Thyroid gland (tissue), 4 donors: ENCODE results near the gene ST7. TPM values are rescaled to one million over a fixed set of nuclear protein-coding genes. Genes with fewer than 3 reads are reported as not detected.

Experiments used
- DNase-seq, 2 donors: peaks; one replicate each; pipeline ENCODE4 v3.0.0-alpha.2; 2019
- H3K27ac ChIP-seq, 3 donors: fragments of 200-600 bp; sonication (generic); 1 replicate in 2 of 3; 2 replicates in 1 of 3; pipeline ENCODE4 v1.5.1; 2016 to 2019; ENCODE audit warnings: mild to moderate bottlenecking in 1 of 3, moderate library complexity in 1 of 3
- H3K27me3 ChIP-seq: fragments of 200-600 bp; sonication (generic); one replicate; pipeline ENCODE4 v1.5.1; 2019
- H3K36me3 ChIP-seq, 2 donors: fragments of 200-600 bp; sonication (generic); one replicate each; pipeline ENCODE4 v1.5.1; 2016 to 2019
- H3K4me1 ChIP-seq, 2 donors: fragments of 200-600 bp; sonication (generic); one replicate each; pipeline ENCODE4 v1.5.1; 2017 to 2019
- H3K4me3 ChIP-seq, 3 donors: fragments of 200-600 bp; sonication (generic); replicated peaks in 1 of 3; 1 replicate in 2 of 3; 2 replicates in 1 of 3; pipeline ENCODE4 v1.5.1; 2016; ENCODE audit warnings: mild to moderate bottlenecking in 1 of 3
- H3K9me3 ChIP-seq: fragments of 200-600 bp; sonication (generic); one replicate; pipeline ENCODE4 v1.5.1; 2017
- CTCF ChIP-seq, 6 experiments: fragments of 200-600 bp in 3 of 6; fragments of 450-650 bp in 3 of 6; sonication (generic) in 3 of 6; IDR thresholded peaks; one replicate each; pipeline ENCODE4 v1.5.1; 2016 to 2019; ENCODE audit warnings: antibody characterized with exemption in 6 of 6, mild to moderate bottlenecking in 2 of 6, inconsistent platforms in 1 of 6, moderate library complexity in 1 of 6
- POLR2A ChIP-seq, 2 donors: fragments of 450-650 bp; IDR thresholded peaks; one replicate each; pipeline ENCODE4 v1.6.1; 2017; ENCODE audit warnings: antibody characterized with exemption in 2 of 2, mild to moderate bottlenecking in 2 of 2, moderate library complexity in 1 of 2
- WGBS, 2 donors: methylation state at CpG; one replicate each; pipeline ENCODE4 v1.1.5; 2017; 5-methylcytosine and 5-hydroxymethylcytosine counted together
- intact Hi-C: fragments of 100-400 bp; cut with DNase I; formaldehyde crosslinking; loops from one replicate; pipeline ENCODE4 v1.15.1; 2023
- total RNA-seq, 4 donors: library from RNA; depleted of rRNA; stranded (reverse); fragments of >200 nt; gene quantifications; one replicate each; pipeline ENCODE4 v1.2.3, GENCODE V29; 2016

The ST7 gene
- total RNA-seq, 4 donors from 2014 or later, result 62.8 to 75.1 (median 66.7) TPM

DNA sequence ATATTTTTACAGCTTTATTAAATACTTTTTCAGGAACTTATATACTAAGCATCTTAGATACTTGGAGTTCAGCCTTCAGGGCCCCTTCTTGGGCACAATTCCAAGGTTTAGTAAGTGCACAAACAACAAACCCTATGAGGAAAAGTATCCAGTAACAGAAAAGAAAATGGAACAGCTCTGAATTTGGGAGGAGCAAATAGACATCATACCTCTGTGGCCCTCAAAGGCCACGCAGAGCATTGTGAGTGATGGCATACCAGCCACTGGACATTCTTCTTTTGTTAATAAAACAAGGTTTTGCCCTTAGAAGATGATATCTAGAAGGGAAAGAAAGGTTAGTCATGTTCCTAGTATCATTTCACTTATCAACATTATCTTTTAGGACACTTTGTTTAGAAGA lies 46.0 kb downstream of the ST7 start:
- Histone ChIP-seq H3K36me3 (no peaks in the 10 kb centered on the region), H3K9me3 (no peaks in the 10 kb centered on the region), H3K4me3 (no peak overlapping the region), H3K27ac (no peak overlapping the region), H3K4me1 (no peaks in the 10 kb centered on the region), H3K27me3 (no peaks in the 10 kb centered on the region)
- WGBS, 2 donors, result 98 to 100% methylated on average over 1 of the region's 1 CpG
- no peak for DNase-seq
- TF ChIP-seq CTCF (IDR thresholded peaks at IDR 0.05) (no peak), POLR2A (IDR thresholded peaks at IDR 0.05) (no peak)
- intact Hi-C loops, result no loop called here

GRCh38 chr7:117001283-117001682 lies 48.0 kb downstream of the ST7 start:
- H3K4me3 ChIP-seq, result no peak overlapping the region
- no peak for DNase-seq
- no peaks in the 10 kb centered on the region for H3K36me3 ChIP-seq
- intact Hi-C loops, result no loop called here
- H3K27me3 ChIP-seq, result no peaks in the 10 kb centered on the region
- no peaks in the 10 kb centered on the region for H3K9me3 ChIP-seq
- no peaks in the 10 kb centered on the region for H3K4me1 ChIP-seq
- no peak overlapping the region for H3K27ac ChIP-seq
- TF ChIP-seq POLR2A (IDR thresholded peaks at IDR 0.05) (no peak), CTCF (IDR thresholded peaks at IDR 0.05) (no peak)

- H3K4me3 ChIP-seq, result no peak overlapping the region
- no peak for TF ChIP-seq CTCF (IDR thresholded peaks at IDR 0.05)
- no peak for TF ChIP-seq POLR2A (IDR thresholded peaks at IDR 0.05)
These were observed 51.6 kb downstream of the ST7 start for GRCh38 chr7:117004899-117005298.

GRCh38 chr7:117005449-117005848 lies 52.1 kb downstream of the ST7 start:
- H3K9me3 ChIP-seq, result no peaks in the 10 kb centered on the region
- DNase-seq, result no peak
- no peaks in the 10 kb centered on the region for H3K4me1 ChIP-seq
- H3K27ac ChIP-seq, result no peak overlapping the region
- no peaks in the 10 kb centered on the region for H3K36me3 ChIP-seq
- H3K27me3 ChIP-seq, result no peaks in the 10 kb centered on the region
- H3K4me3 ChIP-seq, result no peak overlapping the region
- intact Hi-C loops, result no loop called here
- 80 to 84% methylated on average over 2 of the region's 2 CpGs for WGBS, 2 donors
- TF ChIP-seq CTCF (IDR thresholded peaks at IDR 0.05), result no peak
- no peak for TF ChIP-seq POLR2A (IDR thresholded peaks at IDR 0.05)

More at GRCh38 chr7:117004899-117005298, 51.6 kb downstream of the ST7 start:
- Histone ChIP-seq H3K36me3 (no peaks in the 10 kb centered on the region), H3K9me3 (no peaks in the 10 kb centered on the region), H3K4me1 (no peaks in the 10 kb centered on the region), H3K27me3 (no peaks in the 10 kb centered on the region), H3K27ac (no peak overlapping the region)
- no peak for DNase-seq
- 88 to 90% methylated on average over 1 of the region's 1 CpG for WGBS, 2 donors
- intact Hi-C loops, result no loop called here

DNA sequence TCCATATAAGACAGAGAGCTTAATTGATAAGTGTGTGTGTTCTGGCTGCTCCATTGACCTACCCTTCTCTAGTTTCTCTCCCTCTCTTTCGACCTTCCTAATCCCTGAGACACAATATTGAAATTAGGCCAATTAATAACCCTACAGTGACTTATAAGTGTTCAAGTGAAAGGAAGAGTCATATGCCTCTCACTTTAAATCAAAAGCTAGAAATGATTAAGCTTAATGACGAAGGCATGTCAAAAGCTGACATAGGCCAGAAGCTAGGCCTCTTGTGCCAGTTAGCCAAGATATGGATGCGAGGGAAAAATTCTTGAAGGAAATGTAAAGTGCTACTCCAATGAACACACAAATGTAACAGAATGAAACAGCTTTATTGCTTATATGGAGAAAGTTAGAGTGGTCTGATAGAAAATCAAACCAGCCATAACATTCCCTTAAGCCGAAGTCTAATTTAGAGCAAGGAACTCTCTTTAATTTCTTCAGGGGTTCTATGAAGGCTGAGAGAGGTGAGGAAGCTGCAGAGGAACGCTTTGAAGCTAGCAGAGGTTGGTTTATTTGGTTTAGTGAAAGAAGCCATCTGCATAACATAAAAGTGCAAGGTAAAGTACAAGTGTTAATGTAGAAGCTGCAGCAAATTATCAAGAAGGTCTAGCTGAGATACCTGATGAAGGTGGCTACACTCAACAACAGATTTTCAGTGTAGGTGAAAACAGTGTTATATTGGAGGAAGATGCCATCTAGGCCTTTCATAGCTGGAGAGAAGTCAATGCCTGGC lies 53.8 kb downstream of the ST7 start:
- no peak overlapping the region for H3K4me3 ChIP-seq
- no peak overlapping the region for H3K27ac ChIP-seq
- TF ChIP-seq POLR2A (IDR thresholded peaks at IDR 0.05) (no peak), CTCF (IDR thresholded peaks at IDR 0.05) (no peak)
- H3K36me3 ChIP-seq, result no peaks in the 10 kb centered on the region
- H3K4me1 ChIP-seq, result peaks cover 7 to 11% of the 10 kb centered on the region in 2 donors
- intact Hi-C loops, result no loop called here
- no peaks in the 10 kb centered on the region for H3K9me3 ChIP-seq
- WGBS, 2 donors, result 92 to 94% methylated on average over 5 of the region's 5 CpGs
- no peak for DNase-seq
- no peaks in the 10 kb centered on the region for H3K27me3 ChIP-seq
